Loucy (cell line): ENCODE measurements around the gene DLK2.

Experiments
- H2AFZ ChIP-seq: fragments of 200-600 bp; sonication (generic); 2 replicates; pipeline ENCODE4 v1.6.0; 2016; ENCODE audit warnings: antibody characterized with exemption, mild to moderate bottlenecking, low read length, moderate library complexity
- H3F3A ChIP-seq: fragments of 200-600 bp; 2 replicates; pipeline ENCODE4 v1.6.0; 2016; ENCODE audit warnings: antibody characterized with exemption, low read depth, mild to moderate bottlenecking
- H3K27me3 ChIP-seq: fragments of 200-600 bp; sonication (generic); 2 replicates; pipeline ENCODE4 v1.6.1; 2014; ENCODE audit warnings: low read length, mild to moderate bottlenecking; ENCODE audit not compliant: insufficient read depth, poor library complexity, severe bottlenecking
- H3K36me3 ChIP-seq: fragments of 200-600 bp; sonication (generic); 2 replicates; pipeline ENCODE4 v1.6.1; 2016; ENCODE audit warnings: low read length; ENCODE audit not compliant: insufficient read depth
- H3K4me1 ChIP-seq: fragments of 200-600 bp; sonication (generic); 2 replicates; pipeline ENCODE4 v1.5.1; 2014; ENCODE audit warnings: low read length, mild to moderate bottlenecking; ENCODE audit not compliant: insufficient read depth, poor library complexity, severe bottlenecking
- H3K4me2 ChIP-seq: fragments of 200-600 bp; sonication (generic); 2 replicates; pipeline ENCODE4 v1.6.0; 2014; ENCODE audit warnings: antibody characterized with exemption, low read length, low read depth, mild to moderate bottlenecking; ENCODE audit not compliant: poor library complexity, severe bottlenecking
- H3K4me3 ChIP-seq: fragments of 200-600 bp; sonication (generic); 2 replicates; pipeline ENCODE4 v1.5.1; 2014; ENCODE audit warnings: low read length, mild to moderate bottlenecking, mixed read lengths; ENCODE audit not compliant: poor library complexity, severe bottlenecking
- H3K79me2 ChIP-seq: fragments of 200-600 bp; sonication (generic); 2 replicates; pipeline ENCODE4 v1.6.1; 2014; ENCODE audit warnings: low read length; ENCODE audit not compliant: insufficient read depth
- H3K9ac ChIP-seq: fragments of 200-600 bp; sonication (generic); 2 replicates; pipeline ENCODE4 v1.6.0; 2014; ENCODE audit warnings: mild to moderate bottlenecking, low read depth, low read length, moderate library complexity; ENCODE audit not compliant: poor library complexity, severe bottlenecking
- H3K9me2 ChIP-seq: fragments of 200-600 bp; sonication (generic); replicated peaks from 2 replicates; pipeline ENCODE4 v1.6.1; 2016; ENCODE audit warnings: low read depth, low read length, mixed read lengths
- H3K9me3 ChIP-seq: fragments of 200-600 bp; sonication (generic); 2 replicates; pipeline ENCODE4 v1.6.1; 2014; ENCODE audit warnings: mild to moderate bottlenecking, antibody characterized with exemption, low read length, low read depth; ENCODE audit not compliant: insufficient read depth
- H4K20me1 ChIP-seq: fragments of 200-600 bp; sonication (generic); 2 replicates; pipeline ENCODE4 v1.6.0; 2014; ENCODE audit warnings: antibody characterized with exemption, low read length, mild to moderate bottlenecking; ENCODE audit not compliant: insufficient read depth, poor library complexity, severe bottlenecking
- EZH2phosphoT487 ChIP-seq: fragments of 200-600 bp; IDR thresholded peaks from 2 replicates; pipeline ENCODE4 v1.6.1; 2018; ENCODE audit warnings: antibody characterized with exemption, mild to moderate bottlenecking, moderate library complexity, borderline replicate concordance
- TF ChIP-seq, protein P1 (sequence below): fragments of 200-600 bp; sonication (generic); conservative IDR thresholded peaks from 2 replicates; pipeline ENCODE4 v1.5.1; 2014; ENCODE audit warnings: mild to moderate bottlenecking, antibody characterized with exemption, low read length

The DLK2 gene

DNA sequence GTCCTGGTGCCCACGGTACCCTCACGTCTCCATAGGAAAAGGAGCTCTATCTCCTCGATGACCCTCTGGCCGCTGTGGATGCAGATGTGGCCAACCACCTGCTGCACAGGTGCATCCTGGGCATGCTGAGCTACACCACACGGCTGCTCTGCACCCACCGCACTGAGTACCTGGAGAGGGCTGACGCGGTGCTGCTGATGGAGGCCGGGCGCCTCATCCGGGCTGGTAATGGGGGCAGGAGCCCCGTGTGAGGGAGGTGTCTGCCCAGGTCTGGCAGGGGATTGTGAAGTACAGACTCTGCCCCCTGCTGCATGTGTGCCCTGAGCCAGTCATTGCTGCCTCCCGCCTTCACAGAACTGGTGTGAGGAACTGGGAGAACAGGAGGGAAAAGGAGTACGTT is 12.4 kb downstream of the DLK2 start:
- Histone ChIP-seq H3F3A (no peaks in the 10 kb centered on the region), H3K9me3 (no peaks in the 10 kb centered on the region), H3K79me2 (no peaks in the 10 kb centered on the region), H3K4me1 (no peaks in the 10 kb centered on the region), H3K9me2 (no peaks in the 10 kb centered on the region), H3K36me3 (no peaks in the 10 kb centered on the region), H3K27me3 (no peaks in the 10 kb centered on the region), H3K4me3 (no peak overlapping the region), H4K20me1 (no peaks in the 10 kb centered on the region), H3K4me2 (no peak overlapping the region), H3K9ac (no peak overlapping the region), H2AFZ (no peak overlapping the region)
- TF ChIP-seq, protein P1, sequence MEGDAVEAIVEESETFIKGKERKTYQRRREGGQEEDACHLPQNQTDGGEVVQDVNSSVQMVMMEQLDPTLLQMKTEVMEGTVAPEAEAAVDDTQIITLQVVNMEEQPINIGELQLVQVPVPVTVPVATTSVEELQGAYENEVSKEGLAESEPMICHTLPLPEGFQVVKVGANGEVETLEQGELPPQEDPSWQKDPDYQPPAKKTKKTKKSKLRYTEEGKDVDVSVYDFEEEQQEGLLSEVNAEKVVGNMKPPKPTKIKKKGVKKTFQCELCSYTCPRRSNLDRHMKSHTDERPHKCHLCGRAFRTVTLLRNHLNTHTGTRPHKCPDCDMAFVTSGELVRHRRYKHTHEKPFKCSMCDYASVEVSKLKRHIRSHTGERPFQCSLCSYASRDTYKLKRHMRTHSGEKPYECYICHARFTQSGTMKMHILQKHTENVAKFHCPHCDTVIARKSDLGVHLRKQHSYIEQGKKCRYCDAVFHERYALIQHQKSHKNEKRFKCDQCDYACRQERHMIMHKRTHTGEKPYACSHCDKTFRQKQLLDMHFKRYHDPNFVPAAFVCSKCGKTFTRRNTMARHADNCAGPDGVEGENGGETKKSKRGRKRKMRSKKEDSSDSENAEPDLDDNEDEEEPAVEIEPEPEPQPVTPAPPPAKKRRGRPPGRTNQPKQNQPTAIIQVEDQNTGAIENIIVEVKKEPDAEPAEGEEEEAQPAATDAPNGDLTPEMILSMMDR = no peak
- TF ChIP-seq EZH2phosphoT487 = no peak

DNA sequence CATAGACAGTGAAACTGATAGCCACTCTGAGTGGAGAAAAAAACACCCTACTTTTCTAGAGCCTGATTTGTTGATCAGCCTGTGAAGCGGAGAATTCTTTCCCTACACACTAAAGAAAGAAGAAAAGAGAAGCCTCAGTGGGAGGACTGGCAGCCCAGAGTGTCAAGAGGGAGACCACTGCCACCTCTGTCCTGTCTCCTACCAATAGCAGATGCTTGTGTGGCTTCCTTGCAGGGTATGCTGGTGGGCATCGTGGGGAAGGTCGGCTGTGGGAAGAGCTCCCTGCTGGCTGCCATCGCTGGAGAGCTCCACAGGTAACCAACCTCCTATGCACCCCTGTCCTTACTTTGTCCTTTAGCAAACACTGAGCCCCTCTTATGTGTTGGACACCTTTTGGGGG is 17.6 kb downstream of the DLK2 start:
- Histone ChIP-seq H3K36me3 (no peaks in the 10 kb centered on the region), H2AFZ (no peak overlapping the region), H3K9me3 (no peaks in the 10 kb centered on the region), H3K4me2 (no peak overlapping the region), H3K4me3 (no peak overlapping the region), H3K79me2 (no peaks in the 10 kb centered on the region), H3K4me1 (no peaks in the 10 kb centered on the region), H3F3A (no peaks in the 10 kb centered on the region), H3K9me2 (no peaks in the 10 kb centered on the region), H4K20me1 (no peaks in the 10 kb centered on the region), H3K27me3 (no peaks in the 10 kb centered on the region), H3K9ac (no peak overlapping the region)
- TF ChIP-seq, protein P1 = no peak
- TF ChIP-seq EZH2phosphoT487 = no peak

DNA sequence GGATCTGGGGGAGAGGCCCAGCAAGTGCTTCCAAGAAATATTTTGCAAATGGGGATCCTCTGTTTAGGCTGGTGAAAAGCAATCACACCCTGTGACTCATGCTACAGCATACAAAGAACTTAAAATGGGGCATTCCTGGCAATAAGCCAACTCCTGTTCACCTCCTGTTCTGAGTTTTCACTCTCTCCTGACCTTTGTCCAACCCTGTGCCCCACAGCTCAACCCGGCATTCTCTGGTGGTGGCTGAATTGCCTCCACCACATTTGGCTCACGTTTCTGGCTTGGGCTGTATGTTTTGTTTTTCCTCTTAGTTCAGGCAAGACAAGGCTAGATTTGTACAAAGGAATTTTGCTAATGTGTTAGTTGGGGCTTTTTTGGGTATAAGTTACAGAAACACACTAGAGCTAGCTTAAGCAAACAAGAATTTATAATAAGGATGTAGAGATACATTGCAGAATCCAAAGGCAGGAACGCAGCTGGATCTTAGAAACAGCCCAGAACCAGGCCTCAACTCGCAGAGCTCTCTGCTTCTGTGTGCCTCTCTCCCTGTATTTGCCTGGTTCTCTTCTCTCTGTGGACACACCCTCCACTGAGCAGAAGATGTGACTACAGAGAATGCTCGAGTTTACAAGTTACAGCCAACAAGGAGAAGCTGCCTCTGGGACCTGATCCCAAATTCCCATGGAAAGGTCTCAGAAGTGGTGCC is 18.6 kb downstream of the DLK2 start:
- Histone ChIP-seq H3K9ac (no peak overlapping the region), H3F3A (no peaks in the 10 kb centered on the region), H3K79me2 (no peaks in the 10 kb centered on the region), H3K9me2 (no peaks in the 10 kb centered on the region), H3K4me3 (no peak overlapping the region), H3K36me3 (no peaks in the 10 kb centered on the region), H3K27me3 (no peaks in the 10 kb centered on the region), H3K9me3 (no peaks in the 10 kb centered on the region), H2AFZ (no peak overlapping the region), H3K4me2 (no peak overlapping the region), H3K4me1 (no peaks in the 10 kb centered on the region), H4K20me1 (no peaks in the 10 kb centered on the region)
- TF ChIP-seq, protein P1 = no peak
- TF ChIP-seq EZH2phosphoT487 = no peak
